Measurements from ENCODE around the gene FANCB. TPM values are rescaled to one million over a fixed set of nuclear protein-coding genes. Genes with fewer than 3 reads are reported as not detected.

Gene FANCB
- total and polyA plus RNA-seq, 2 of the 8 experiments (the other 6 are each of a cell fraction or from before 2014, with no cell fraction given), result 1.9 to 13.8 TPM

- Histone ChIP-seq H3K56ac (replicated peaks; ENCODE audit: insufficient read length, low read depth, low read length) (no peak overlapping the region), H3K4me1 (replicated peaks in 1 of 4; ENCODE audit: control insufficient read depth in 3 of 4, insufficient read depth in 4 of 4, low read length in 3 of 4) (no peaks in the 10 kb centered on the region), H3K23ac (ENCODE audit: insufficient read length) (no peak overlapping the region), H4K20me1 (replicated peaks in 1 of 2; ENCODE audit: control insufficient read depth in 1 of 2, insufficient read depth in 2 of 2, low read length in 2 of 2) (no peaks in the 10 kb centered on the region), H3K14ac (ENCODE audit: insufficient read length) (no peak overlapping the region), H4K8ac (ENCODE audit: extremely low read depth, insufficient read depth, low read length) (no peak overlapping the region), H3K9me3 (ENCODE audit: insufficient read depth in 2 of 2, low read depth in 1 of 2, low read length in 1 of 2) (no peaks in the 10 kb centered on the region), H2BK15ac (ENCODE audit: low read length) (no peak overlapping the region), H3K4ac (replicated peaks; ENCODE audit: insufficient read length, low read depth, low read length) (no peak overlapping the region), H2AFZ (ENCODE audit: low read length) (no peak overlapping the region), H2AK5ac (ENCODE audit: low read depth, low read length) (no peak overlapping the region), H3K27me3 (replicated peaks in 1 of 4; ENCODE audit: control insufficient read depth in 3 of 4, extremely low read depth in 1 of 4, insufficient read depth in 3 of 4, low read length in 3 of 4) (no peaks in the 10 kb centered on the region), H3K36me3 (ENCODE audit: control insufficient read depth in 2 of 4, insufficient read depth in 4 of 4, low read length in 3 of 4) (no peaks in the 10 kb centered on the region), H2BK120ac (replicated peaks; ENCODE audit: low read depth, low read length) (no peak overlapping the region), H3K79me2 (ENCODE audit: control insufficient read depth in 1 of 2, insufficient read depth in 2 of 2, low read length in 2 of 2) (no peaks in the 10 kb centered on the region), H2BK12ac (ENCODE audit: low read depth, low read length) (no peak overlapping the region), H3K79me1 (ENCODE audit: low read depth, low read length) (no peaks in the 10 kb centered on the region), H3K18ac (ENCODE audit: extremely low read depth, low read length) (no peak overlapping the region), H4K91ac (replicated peaks; ENCODE audit: insufficient read length, low read length) (no peak overlapping the region), H2BK20ac (ENCODE audit: low read length) (no peak overlapping the region), H3K27ac (ENCODE audit: low read depth, low read length) (no peak overlapping the region), H2BK5ac (ENCODE audit: low read depth, low read length) (no peak overlapping the region), H3K23me2 (ENCODE audit: low read depth, low read length) (no peaks in the 10 kb centered on the region), H4K5ac (ENCODE audit: insufficient read length, low read depth, low read length) (no peak overlapping the region), H3K4me3 (ENCODE audit: extremely low read depth in 1 of 4, insufficient read depth in 2 of 4, low read depth in 3 of 4, low read length in 4 of 4) (no peak overlapping the region), H3K4me2 (ENCODE audit: insufficient read depth in 1 of 2, low read depth in 2 of 2, low read length in 2 of 2) (no peak overlapping the region), H3K9ac (replicated peaks in 1 of 4; ENCODE audit: extremely low read depth in 1 of 4, low read depth in 3 of 4, low read length in 3 of 4) (no peak overlapping the region)
- 84% methylated on average over 3 of the region's 3 CpGs; no CpG with 5 or more reads in 1 of the 2 experiments for WGBS, 2 experiments (ENCODE audit: extremely low coverage in 1 of 2, insufficient coverage in 1 of 2, insufficient read length in 1 of 2, insufficient replicate concordance in 2 of 2, low coverage in 1 of 2, low lambda C conversion rate in 2 of 2, missing lambda C conversion rate in 1 of 2)
- DNase-seq (ENCODE audit: low read depth in 1 of 2, low spot score in 2 of 2), result no peak
- no peak for FAIRE-seq
- ChIA-PET POLR2A (ENCODE audit: partially characterized antibody) (no interaction called here), CTCF (ENCODE audit: partially characterized antibody) (no interaction called here)
- TF ChIP-seq POU5F1 (IDR thresholded peaks at IDR 0.05; ENCODE audit: low read depth, low read length) (no peak), JUN (IDR thresholded peaks at IDR 0.05; ENCODE audit: low read depth, low read length) (no peak), JUND (IDR thresholded peaks at IDR 0.05; ENCODE audit: low read length) (no peak), ATF2 (IDR thresholded peaks at IDR 0.05; ENCODE audit: low read length) (no peak), YY1 (IDR thresholded peaks at IDR 0.05; ENCODE audit: low read depth, low read length) (no peak), BCL11A (IDR thresholded peaks at IDR 0.05; ENCODE audit: low read depth in 2 of 2, low read length in 2 of 2) (no peak), CBX5 (IDR thresholded peaks at IDR 0.05; ENCODE audit: low read depth, low read length) (no peak), EGR1 (IDR thresholded peaks at IDR 0.05; ENCODE audit: borderline replicate concordance, low read depth, low read length) (no peak), RFX5 (IDR thresholded peaks at IDR 0.05; ENCODE audit: borderline replicate concordance, low read depth, low read length) (no peak), E2F6 (IDR thresholded peaks at IDR 0.05) (no peak), CREB1 (IDR thresholded peaks at IDR 0.05) (no peak), SIN3A (conservative IDR thresholded peaks at IDR 0.05 in 1 of 2, IDR thresholded peaks at IDR 0.05 in 1 of 2; ENCODE audit: low read depth in 1 of 2, low read length in 2 of 2) (no peak)
Observed at GRCh38 chrX:14798805-14799397, 74.0 kb downstream of the FANCB start.

All from H1 (cell line).